ENCODE results near the gene VSTM2L. TPM values are rescaled to one million over a fixed set of nuclear protein-coding genes. Genes with fewer than 3 reads are reported as not detected.

The VSTM2L gene
- total and polyA plus RNA-seq, 2 of the 13 experiments (the other 11 are each of a cell fraction or from before 2014, with no cell fraction given), result not detected

DNA sequence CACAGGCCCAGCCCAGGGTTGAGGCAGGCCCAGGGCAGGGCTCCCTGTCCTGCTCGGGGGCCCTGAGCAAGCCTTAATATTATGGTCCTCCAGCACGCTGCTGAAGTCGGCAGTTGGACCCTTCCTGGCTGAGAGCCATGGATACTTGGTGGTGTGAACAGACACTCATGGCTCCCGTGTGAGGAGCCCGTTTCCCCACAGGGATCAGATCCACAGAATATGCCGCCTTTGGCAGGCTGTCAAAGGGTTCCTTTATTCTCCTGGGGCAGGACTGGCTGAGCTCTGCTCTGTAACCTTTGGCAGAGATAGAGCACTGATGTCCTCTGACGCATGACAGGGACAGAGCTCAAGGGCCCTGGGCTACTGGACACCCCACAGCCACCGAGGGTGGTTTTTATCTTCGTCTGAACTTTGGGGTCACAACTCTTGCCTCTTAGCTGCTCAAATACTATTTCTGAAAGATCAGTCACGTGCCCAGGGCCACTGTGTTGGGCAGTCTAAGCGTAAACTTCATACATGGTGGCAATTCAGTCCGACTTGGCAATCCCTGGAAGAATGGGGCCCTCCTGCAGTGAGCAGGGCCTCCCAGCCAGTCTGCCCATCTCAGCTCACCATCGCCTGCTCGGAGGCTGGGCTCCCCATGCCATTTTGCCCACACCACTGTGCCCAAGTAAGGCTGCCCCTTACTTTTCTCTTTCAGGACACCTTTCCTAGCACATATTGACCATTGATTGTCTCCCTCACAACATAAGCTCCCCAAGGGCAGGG, 81.3 kb downstream of the VSTM2L start (continued):
- TF ChIP-seq, protein P1, sequence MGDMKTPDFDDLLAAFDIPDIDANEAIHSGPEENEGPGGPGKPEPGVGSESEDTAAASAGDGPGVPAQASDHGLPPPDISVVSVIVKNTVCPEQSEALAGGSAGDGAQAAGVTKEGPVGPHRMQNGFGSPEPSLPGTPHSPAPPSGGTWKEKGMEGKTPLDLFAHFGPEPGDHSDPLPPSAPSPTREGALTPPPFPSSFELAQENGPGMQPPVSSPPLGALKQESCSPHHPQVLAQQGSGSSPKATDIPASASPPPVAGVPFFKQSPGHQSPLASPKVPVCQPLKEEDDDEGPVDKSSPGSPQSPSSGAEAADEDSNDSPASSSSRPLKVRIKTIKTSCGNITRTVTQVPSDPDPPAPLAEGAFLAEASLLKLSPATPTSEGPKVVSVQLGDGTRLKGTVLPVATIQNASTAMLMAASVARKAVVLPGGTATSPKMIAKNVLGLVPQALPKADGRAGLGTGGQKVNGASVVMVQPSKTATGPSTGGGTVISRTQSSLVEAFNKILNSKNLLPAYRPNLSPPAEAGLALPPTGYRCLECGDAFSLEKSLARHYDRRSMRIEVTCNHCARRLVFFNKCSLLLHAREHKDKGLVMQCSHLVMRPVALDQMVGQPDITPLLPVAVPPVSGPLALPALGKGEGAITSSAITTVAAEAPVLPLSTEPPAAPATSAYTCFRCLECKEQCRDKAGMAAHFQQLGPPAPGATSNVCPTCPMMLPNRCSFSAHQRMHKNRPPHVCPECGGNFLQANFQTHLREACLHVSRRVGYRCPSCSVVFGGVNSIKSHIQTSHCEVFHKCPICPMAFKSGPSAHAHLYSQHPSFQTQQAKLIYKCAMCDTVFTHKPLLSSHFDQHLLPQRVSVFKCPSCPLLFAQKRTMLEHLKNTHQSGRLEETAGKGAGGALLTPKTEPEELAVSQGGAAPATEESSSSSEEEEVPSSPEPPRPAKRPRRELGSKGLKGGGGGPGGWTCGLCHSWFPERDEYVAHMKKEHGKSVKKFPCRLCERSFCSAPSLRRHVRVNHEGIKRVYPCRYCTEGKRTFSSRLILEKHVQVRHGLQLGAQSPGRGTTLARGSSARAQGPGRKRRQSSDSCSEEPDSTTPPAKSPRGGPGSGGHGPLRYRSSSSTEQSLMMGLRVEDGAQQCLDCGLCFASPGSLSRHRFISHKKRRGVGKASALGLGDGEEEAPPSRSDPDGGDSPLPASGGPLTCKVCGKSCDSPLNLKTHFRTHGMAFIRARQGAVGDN (CRISPR knock-in tag; IDR thresholded peaks at IDR 0.05), result peak; percentile 89
- TF ChIP-seq RBAK (CRISPR knock-in tag; IDR thresholded peaks at IDR 0.05) (peak; percentile 76; the same call in 1 of the 2 replicates), HNRNPL (IDR thresholded peaks at IDR 0.05; ENCODE audit: low read depth, low read length) (peak; percentile 92), ZNF224 (CRISPR knock-in tag; IDR thresholded peaks at IDR 0.05) (no peak), ZSCAN29 (CRISPR knock-in tag; conservative IDR thresholded peaks at IDR 0.05) (0 out of 2 replicates have a peak, but pooled peaks have one; percentile 35), GFI1 (CRISPR knock-in tag; IDR thresholded peaks at IDR 0.05; ENCODE audit: borderline replicate concordance) (peak; percentile 78; the same call in 1 of the 2 replicates), TBP (CRISPR knock-in tag; IDR thresholded peaks at IDR 0.05) (no peak), ZNF501 (CRISPR knock-in tag; IDR thresholded peaks at IDR 0.05) (0 out of 2 replicates have a peak, but pooled peaks have one; percentile 15), GATAD2A (CRISPR knock-in tag; IDR thresholded peaks at IDR 0.05) (peak; percentile 86), DNMT1 (CRISPR knock-in tag; IDR thresholded peaks at IDR 0.05) (0 out of 2 replicates have a peak, but pooled peaks have one; percentile 82), SNRNP70 (IDR thresholded peaks at IDR 0.05; ENCODE audit: low read depth, low read length) (no peak), ZNF333 (CRISPR knock-in tag; IDR thresholded peaks at IDR 0.05; ENCODE audit: borderline replicate concordance) (no peak), TP53 (CRISPR knock-in tag; conservative IDR thresholded peaks at IDR 0.05) (no peak), DMAP1 (CRISPR knock-in tag; IDR thresholded peaks at IDR 0.05) (0 out of 2 replicates have a peak, but pooled peaks have one; percentile 45), KLF9 (CRISPR knock-in tag; IDR thresholded peaks at IDR 0.05; ENCODE audit: low read depth) (no peak), ZNF550 (CRISPR knock-in tag; IDR thresholded peaks at IDR 0.05; ENCODE audit: borderline replicate concordance) (no peak; the same call in 1 of the 2 replicates)
- TF ChIP-seq, protein P2, sequence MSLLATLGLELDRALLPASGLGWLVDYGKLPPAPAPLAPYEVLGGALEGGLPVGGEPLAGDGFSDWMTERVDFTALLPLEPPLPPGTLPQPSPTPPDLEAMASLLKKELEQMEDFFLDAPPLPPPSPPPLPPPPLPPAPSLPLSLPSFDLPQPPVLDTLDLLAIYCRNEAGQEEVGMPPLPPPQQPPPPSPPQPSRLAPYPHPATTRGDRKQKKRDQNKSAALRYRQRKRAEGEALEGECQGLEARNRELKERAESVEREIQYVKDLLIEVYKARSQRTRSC (CRISPR knock-in tag; IDR thresholded peaks at IDR 0.05; ENCODE audit: low read depth), result no peak
- TF ChIP-seq, protein P3, sequence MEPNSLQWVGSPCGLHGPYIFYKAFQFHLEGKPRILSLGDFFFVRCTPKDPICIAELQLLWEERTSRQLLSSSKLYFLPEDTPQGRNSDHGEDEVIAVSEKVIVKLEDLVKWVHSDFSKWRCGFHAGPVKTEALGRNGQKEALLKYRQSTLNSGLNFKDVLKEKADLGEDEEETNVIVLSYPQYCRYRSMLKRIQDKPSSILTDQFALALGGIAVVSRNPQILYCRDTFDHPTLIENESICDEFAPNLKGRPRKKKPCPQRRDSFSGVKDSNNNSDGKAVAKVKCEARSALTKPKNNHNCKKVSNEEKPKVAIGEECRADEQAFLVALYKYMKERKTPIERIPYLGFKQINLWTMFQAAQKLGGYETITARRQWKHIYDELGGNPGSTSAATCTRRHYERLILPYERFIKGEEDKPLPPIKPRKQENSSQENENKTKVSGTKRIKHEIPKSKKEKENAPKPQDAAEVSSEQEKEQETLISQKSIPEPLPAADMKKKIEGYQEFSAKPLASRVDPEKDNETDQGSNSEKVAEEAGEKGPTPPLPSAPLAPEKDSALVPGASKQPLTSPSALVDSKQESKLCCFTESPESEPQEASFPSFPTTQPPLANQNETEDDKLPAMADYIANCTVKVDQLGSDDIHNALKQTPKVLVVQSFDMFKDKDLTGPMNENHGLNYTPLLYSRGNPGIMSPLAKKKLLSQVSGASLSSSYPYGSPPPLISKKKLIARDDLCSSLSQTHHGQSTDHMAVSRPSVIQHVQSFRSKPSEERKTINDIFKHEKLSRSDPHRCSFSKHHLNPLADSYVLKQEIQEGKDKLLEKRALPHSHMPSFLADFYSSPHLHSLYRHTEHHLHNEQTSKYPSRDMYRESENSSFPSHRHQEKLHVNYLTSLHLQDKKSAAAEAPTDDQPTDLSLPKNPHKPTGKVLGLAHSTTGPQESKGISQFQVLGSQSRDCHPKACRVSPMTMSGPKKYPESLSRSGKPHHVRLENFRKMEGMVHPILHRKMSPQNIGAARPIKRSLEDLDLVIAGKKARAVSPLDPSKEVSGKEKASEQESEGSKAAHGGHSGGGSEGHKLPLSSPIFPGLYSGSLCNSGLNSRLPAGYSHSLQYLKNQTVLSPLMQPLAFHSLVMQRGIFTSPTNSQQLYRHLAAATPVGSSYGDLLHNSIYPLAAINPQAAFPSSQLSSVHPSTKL (CRISPR knock-in tag; IDR thresholded peaks at IDR 0.05), result peak; percentile 78
- TF ChIP-seq, protein P4, sequence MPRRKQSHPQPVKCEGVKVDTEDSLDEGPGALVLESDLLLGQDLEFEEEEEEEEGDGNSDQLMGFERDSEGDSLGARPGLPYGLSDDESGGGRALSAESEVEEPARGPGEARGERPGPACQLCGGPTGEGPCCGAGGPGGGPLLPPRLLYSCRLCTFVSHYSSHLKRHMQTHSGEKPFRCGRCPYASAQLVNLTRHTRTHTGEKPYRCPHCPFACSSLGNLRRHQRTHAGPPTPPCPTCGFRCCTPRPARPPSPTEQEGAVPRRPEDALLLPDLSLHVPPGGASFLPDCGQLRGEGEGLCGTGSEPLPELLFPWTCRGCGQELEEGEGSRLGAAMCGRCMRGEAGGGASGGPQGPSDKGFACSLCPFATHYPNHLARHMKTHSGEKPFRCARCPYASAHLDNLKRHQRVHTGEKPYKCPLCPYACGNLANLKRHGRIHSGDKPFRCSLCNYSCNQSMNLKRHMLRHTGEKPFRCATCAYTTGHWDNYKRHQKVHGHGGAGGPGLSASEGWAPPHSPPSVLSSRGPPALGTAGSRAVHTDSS (CRISPR knock-in tag; conservative IDR thresholded peaks at IDR 0.05), result no peak

All from HepG2 (cell line).